T follicular helper cell (primary cell): ENCODE results near the gene ZNF385C.

ENCODE experiments used
- DNase-seq: peaks from one replicate; pipeline ENCODE4 v3.0.0-alpha.2; 2020; ENCODE audit warnings: low read depth

Gene ZNF385C

DNA sequence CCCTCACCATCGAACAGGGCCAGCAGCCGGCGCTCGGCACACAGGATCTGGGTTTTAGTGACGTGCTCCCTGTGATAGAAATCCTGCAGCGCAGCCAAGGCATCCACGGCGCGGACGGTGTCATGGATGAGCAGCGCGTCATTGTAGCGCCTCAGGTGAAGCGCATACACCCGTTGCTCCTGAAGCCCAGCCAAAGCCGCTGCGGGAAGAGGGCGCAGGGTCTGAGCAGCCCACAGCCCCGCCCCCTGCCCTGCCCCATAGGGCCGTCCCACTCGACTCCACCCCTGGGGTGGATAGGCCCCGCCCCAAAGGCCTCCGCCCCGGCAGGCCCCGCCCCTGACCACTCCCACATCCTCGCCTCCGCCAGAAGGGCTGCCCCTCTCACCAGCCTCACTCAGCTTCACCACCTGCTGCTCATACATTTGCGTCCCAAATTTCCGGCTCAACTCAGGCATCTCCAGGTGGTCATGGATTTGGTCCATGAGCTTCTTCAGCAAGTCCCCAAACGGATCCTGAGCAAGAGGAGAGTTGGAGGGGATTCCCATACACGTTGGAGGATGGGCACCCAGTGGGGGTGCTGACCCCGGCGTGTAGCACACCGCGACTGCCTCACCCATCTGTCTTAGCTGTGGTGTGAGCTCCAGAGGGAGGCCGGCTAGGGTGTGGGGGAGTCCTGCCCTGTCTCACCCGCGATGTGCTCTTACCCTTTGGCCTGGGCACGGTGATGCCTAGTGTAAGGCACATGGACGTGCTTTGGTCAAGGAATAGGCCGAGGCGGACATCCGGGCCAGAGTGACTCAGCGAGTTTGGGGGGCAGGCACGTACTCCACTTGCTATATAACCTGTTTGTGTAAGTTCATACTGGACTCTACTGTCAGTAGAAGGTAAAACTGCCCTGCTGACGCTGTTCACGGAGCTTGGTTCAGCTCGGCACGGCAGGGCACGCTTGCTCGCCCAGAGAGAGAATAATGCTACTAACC, 9.6 kb upstream of the ZNF385C start:
- peak; percentile 83 for DNase-seq

DNA sequence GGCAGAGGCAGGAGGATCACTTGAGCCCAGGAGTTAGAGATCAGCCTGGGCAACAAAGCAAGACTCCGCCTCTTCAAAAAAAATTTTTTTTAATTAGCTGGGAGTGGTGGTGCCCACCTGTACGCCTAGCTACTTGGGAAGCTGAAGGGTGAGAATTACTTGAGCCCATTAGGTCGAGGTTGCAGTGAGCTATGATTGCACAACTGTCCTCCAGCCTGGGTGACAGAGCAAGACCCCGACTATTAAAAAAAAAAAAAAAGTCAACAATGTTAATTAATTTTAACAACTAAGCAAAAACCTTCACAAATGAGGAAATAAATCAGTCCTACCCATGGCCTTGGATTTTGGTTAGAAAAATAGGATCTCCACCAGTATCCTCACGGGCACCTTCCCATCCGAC, 8.9 kb upstream of the ZNF385C start:
- no peak for DNase-seq

DNA sequence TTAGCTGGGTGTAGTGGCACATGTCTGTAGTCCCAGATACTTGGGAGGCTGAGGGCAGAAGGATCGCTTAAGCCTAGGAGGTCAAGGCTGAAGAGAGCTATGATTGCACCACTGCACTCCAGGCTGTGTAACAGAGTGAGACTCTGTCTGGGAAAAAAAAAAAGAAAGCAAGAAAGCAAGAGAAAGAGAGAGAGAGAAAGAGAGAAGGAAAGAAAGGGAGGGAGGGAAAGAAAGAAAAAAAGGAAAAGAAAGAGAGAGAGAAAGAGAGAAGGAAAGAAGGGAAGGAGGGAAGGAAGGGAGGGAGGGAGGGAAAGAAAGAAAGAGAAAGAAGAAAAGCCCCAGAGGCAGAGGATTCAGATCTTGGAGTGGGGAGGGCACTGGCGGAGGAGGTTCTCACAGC, 7.7 kb upstream of the ZNF385C start:
- DNase-seq: no peak

DNA sequence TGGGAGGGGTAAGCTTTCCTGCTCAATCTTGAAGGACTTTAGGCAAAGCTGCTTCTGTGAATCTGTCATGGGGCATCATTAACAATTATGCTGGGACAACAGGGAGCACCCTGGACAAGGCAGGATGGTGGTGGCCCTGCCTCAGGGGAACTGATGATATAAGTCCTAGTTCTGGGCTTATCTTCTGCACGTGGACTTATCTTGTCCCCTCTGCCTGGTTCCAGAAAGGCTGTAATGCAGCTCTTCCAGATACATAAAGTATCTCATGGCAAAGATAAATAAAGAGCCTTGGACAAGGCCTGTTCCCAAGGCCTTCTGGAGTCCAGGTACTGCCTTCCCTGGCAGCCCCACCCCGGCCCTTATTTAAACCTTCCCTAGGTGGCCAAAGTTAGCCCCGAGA, 6.0 kb upstream of the ZNF385C start:
- DNase-seq: no peak

DNA sequence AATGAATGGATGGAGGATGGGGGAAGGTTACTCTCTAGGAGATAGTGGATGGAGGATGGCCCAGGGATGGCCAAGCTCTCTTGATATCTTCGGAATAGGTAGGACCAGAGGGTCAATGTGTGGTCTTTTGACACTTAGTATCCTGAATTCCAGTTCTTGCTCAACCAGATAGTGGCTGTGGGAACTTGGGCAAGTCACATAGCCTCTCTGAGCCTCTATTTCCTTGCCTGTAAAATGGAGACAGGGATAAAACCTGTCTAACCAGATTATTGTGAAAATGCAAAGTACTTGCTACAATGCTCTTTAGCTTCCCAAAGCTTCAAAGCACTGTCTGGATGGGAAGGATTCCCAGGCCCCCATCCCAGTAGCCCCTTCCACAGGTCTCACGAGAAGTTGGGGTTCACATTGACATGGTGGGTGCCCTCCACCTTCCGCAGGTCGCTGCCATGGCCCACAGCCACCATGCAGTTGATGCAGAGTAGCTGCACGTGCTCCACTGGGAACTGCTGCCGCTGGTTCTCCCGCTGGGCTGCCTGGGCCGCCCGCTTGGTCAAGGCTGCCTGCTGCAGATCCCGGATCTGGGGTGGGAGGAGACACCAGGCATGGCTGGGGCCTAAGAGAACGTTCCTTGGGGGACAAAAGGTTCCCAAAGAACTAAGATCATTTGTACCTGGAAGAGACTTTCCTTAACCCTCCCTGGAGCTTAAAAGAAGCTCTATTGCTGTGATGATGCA, 5.1 kb upstream of the ZNF385C start:
- DNase-seq: no peak

DNA sequence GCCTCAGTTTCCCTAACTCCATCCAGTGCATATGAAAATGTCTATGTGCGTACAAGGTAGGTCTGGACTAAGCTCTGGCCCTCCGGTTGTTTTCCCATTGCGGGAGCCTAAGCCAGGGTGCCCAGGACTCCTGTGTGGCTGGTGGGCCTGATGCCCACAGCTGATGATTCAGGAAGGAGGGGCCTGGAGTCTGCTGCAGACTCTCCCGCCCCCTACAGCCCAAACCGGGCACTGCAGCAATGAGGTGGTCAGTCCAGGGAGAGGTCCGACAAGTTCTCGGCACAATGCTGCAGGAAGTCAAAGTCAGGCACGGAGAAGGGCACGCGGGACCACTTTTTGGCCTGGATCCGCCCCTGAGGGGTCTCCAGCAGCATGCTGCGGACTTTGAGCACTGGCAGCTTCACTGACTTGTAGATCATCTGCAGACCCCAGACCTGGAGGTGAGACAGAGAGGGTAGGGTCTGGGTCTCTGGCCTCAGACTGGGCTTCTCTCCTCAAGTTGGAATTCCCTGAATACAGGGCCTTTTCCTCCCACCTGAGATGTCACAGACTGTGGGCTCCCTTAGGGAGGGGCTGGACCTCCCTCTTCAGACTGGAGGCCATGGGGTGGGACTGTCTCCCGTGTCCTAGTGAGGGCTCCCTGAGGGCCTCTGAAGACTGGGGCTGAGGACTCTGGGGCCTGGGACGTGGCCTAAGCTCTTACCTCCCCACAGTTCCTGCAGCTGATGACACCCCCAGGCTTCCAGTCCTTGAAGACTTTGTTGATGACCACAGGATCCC, 3.4 kb upstream of the ZNF385C start:
- DNase-seq: peak; percentile 36

DNA sequence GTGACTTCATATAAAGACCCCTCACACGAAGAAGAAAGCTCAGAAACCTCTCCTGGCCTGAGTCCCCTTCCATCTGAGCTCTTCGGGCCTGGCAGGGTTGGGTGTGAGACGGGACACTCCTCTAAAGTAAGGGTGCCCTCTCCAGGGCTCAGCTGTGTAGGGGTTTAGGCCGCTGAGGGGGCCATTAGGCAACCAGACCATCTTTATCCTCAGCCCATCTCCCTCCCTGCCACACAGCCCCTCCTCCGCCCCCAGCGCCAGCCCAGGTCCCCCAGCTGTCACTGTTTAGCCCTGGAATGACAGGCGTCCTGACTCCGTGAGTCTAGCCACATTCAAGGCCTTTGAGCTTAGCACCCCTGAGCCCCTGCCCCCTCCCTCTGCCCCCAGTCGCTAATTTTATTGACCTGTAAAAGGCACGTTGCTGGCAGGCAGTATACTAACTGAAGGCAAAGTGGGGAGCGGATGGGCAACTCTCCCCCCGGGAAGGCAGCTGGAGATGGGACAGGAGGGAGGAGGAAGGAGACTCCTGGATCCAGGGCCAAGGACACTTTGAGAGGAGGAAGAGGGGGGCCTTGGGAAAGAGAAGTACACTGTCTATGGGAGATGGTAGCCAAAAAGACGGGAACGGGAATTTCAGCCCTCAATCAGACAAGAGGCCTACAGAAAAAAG, 592 bp upstream of the ZNF385C start:
- no peak for DNase-seq

DNA sequence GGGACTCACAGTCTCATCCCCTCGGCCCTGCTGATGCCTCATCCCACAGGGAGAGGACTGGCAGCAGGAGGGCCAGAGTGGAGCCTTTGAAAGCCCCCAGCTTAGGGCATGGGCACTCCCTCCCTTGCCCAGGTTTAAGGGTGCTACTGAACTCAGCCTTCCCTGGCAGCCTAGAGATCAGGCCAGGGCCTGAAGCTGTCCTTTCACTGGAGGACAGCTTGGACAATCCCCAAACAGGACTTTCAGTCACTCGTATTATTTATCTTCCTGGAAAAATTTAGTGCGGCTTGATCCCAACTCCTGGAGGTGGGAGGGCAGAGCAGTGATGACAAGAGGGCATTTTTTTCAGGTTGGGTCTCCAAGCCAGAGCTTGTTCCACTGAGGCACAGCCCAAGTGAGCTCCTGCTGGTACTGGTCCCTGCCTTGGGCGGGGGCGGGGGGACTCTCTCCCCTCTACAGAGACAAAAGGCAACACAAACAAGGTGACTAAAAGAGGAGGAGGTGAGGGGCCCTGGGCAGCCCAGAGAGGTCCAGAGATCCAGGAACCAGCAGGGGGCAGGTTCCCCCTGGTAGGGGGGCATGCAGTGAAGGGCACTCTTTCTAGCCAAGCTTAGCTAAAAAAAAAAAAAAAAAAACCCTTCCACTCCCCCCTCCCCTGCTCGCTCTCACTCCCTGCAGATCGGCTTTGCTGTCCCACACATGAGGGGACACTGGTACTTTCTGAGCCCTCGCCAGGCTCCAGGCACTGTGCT, 1.7 kb downstream of the ZNF385C start:
- no peak for DNase-seq

DNA sequence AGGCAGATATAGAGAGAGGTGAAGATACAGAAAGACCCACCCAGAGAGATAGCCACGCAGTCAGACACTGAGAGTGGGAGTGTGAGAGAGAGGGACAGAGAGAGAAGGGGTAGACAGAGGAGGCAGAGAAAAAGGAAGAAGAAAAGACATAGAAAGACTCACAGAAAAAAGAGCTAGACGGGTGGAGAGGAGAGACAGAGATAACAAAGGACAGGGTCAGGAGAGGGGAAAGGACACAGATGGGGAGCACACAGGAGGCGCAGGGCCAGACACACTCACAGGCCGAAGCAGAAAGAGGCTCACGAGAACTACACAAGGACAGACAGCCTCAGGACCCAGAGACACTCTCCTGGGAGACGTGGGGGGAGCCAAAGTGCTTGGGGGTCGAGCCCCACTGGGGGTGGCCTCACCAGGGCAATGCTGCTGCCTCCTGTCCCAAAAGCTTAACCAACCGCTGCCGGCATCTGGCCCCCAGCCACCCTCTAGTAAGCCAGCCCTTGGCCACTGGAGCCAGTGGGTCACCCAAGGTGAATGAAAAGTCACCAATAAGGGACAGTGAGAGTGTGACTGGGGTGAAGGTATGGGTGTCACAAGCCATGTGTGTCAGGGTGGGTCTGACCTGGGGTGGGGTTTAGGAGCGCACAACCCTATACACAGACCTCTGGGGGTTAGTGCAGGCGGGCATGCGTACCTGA, 3.8 kb downstream of the ZNF385C start:
- DNase-seq: no peak

DNA sequence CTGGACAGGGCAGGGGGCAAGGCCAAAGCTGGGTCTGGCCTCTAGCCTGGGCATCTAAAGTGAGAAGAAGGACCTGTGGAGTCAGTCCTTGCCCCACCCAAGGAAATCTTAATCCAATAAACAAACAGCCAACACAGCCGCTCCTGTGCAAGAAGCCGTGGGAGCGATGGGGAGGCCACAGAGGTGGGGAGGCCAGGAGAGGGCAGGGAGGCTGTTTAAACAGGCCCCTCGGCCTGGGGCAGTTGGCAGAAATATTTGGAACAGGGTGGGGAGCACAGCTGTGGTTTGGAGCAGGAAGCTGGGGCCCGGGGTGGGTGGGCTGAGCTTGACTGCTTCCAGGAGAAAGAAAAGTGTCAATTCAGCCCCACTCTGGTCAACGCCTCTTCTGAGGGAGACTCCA, 5.3 kb downstream of the ZNF385C start:
- DNase-seq: no peak

DNA sequence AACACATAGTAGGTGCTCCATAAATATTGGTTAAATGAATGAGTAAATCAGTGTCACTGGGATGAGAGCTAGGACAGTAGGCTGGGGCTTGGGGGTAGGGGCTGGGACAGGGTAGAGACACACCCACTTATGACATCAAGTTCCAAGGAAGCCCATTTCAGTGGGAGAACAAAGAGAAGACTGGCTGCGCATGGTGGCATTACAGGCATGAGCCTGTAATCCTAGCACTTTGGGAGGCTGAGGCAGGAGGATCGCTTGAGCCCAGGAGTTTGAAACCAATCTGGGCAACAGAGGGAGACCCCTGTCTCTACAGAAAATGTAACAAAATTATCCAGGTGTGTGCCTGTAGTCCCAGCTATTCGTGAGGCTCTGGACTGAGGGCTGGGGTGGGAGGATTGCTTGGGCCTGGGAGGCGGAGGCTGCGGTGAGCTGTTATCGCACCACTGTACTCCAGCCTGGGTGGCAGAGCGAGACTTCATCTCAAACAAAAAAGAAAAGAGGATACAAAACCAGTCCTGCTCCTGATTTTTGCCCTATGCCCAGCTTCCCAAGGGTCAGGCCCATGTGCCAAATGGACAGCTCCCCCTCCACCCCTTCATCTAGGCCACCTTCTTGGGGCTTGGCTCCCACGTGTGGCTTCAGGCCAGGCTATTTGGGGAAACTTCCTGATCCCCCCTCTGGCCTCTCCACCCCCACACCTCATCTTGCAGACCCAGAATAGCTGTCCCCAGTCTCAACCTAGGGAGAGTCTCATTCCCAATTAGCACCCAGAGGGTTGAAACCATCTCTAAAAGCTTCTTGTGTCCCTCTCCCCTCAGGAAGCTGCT, 7.1 kb downstream of the ZNF385C start:
- DNase-seq: no peak

DNA sequence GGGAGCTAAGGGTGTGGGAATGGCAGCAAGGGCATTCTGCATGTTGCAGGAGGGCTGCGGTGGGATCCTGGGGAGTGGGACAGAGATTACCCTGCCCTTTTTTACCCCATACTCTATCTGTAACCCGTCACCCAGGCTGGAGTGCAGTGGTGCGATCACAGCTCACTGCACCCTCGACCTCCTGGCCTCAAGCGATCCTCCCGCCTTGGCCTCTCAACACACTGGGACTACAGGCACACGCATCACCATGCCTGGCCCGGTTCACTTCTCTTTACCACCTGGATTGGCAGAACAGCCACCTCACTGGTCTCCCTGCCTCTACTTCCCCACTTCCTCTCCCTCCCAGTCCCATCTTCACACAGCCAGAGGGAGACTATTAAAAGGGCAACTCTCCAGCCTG, 9.5 kb downstream of the ZNF385C start:
- DNase-seq: no peak

DNA sequence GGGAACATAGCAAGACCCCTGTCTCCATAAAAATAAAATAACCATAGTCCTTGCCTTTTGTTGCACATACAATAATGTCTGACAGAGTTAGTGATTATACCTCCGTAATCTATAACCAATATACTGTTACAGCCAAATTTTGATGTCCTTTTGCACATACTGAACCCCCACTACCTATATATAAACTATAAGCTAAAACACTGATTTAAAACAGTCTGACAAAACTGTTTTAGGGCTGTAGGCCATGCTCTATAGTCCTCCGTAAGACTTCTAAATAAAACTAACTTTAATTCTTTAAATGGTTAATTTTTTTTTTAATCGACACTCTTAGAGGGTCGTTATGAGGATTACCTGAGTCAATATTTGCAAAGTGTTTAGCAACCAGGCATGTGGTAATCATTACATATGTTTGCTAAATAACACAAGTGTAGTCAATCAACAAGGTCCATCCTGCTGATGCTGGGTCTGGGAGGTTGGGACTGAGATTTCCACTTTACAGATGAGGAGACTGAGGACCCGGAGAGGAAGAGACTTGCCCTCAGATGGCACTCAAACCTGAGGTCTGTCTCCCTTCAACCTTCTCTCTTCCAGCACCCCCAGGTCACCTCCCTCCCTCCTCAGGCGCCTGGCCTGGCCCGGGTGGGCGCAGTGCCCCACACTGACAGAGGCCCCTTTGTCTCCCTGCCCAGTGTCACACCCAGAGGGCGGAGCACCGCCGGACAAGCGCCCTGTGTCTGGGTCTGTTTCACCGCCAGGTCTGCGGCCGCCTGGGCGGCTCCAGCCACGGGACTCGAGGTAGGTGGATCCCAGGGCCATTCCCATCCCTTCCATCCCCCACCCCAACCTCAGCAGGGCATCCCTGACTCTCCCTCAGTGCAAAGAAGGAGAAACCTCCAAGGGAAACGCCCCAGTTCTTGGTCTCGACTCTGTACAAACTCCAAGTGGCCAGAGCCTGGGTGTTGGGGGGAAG, 10.3 kb downstream of the ZNF385C start:
- DNase-seq: no peak

DNA sequence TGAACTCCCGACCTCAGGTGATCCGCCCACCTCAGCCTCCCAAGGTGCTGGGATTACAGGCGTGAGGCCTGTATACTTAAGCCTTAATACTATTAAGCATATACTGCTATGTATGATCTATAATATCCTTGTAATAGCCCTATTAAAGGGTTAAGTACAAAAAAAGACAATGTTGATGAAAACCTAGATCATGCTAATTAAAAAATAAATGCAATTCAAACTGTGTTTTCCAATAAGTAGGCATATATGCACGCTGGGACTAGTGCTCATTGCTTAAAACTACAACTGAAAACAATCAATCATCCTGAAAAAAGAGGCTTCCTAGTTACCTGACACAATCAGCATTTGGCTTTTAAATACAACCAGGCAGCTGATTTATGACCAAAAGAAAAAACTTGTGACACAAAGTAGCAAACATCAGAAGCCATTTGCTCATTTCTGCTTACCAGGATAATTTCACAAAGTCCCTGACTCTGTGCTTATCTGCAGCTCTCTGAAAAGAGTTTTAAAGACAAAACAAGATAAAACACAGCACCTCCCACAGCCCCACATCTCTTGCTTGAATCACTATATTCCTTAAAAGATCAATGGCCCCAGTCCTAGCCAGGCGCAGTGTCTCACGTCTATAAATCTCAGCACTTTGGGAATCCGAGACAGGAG, 11.1 kb downstream of the ZNF385C start:
- DNase-seq: no peak

DNA sequence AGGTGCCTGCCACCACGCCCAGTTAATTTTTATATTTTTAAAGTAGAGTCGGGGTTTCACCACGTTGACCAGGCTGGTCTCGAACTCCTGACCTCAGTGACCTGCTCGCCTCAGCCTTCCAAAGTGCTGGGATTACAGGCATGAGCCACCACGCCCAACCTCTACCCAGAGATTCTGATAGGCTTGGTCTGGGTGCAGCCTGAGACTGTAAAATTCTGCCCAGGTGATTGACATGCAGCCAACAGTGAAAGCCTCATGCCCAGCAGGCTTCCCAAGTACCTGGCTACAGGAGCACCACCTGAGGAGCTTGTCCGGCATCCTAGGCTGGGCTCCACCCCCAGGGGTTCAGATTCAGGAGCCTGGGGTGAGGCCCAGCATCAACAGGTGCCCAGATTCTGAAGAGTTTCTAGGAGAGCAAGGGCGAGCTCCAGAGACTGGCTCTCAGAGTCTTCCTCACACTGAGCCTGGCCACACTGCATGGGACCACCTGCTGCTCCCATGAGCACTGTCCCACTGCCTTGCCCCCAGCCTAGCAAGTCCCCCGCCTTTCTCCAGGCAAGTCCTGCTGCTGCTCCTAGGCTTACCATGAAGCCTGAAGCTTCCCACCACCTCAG, 16.6 kb downstream of the ZNF385C start:
- no peak for DNase-seq

DNA sequence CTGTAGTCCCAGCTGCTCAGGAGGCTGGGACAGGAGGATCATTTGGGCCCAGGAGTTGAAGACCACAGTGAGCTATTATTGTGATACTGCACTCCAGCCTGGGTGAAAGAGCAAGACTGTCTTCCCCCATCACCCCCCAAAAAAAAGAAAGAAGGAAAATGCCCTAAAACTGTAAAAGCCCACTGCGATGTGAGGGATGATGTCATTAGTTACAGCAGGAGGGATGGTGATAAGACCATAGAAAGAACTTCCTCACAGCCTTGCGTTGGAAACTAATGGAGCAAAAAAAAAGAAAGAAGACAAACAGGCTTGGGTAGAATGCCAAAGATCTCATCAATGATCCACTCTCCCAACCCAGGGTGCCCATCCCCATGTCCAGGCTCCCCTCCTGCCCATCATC, 18.7 kb downstream of the ZNF385C start:
- no peak for DNase-seq

DNA sequence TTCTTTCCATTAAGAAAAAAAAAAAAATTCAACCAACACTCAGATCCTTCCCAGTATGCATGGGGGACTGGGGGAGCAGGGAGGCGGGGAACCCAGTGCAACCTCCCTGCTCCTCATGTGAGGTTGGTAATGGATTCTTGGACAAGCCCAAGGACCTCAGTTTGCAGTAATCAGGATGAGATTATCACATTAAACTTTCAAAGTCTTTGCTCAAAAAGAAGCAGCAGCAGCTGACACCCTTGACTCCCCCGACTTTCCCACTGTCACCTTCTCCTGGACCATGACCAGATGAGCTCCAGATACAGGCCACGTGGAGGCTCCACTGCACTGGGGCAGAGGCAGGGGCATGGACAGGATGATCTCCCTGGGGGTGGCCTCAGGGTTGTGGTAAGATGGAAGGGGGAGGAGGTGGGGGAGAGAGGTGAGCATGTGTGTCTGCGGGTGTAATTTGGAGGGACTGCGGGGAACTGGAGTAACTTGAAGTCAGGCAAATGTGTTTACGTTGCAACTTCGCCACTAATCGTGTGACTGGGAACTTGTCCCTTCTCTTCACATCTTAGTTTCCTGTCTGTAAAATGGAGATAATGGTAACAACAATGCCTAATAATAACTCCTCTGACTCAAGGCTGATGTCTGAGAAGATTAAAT, 19.8 kb downstream of the ZNF385C start:
- DNase-seq: no peak
